HEK293T (cell line): Measurements from ENCODE around the gene MIEF2.

Experiments used
- BHLHE40 ChIP-seq: fragments of 450-650 bp; IDR thresholded peaks from 2 replicates; pipeline ENCODE4 v1.6.1; 2016; ENCODE audit warnings: mild to moderate bottlenecking, moderate library complexity, borderline replicate concordance
- ELF4 ChIP-seq: fragments of 450-650 bp; IDR thresholded peaks from 2 replicates; pipeline ENCODE4 v1.6.1; 2017; ENCODE audit warnings: antibody characterized with exemption
- FOXA1 ChIP-seq: fragments of 450-650 bp; IDR thresholded peaks from 2 replicates; pipeline ENCODE4 v1.6.1; 2016; ENCODE audit warnings: mild to moderate bottlenecking
- FOXM1 ChIP-seq: fragments of 450-650 bp; IDR thresholded peaks from 2 replicates; pipeline ENCODE4 v1.6.1; 2017; ENCODE audit warnings: mild to moderate bottlenecking, borderline replicate concordance
- LEF1 ChIP-seq: fragments of 450-650 bp; IDR thresholded peaks from 2 replicates; pipeline ENCODE4 v1.6.1; 2017; ENCODE audit warnings: mild to moderate bottlenecking, borderline replicate concordance
- NFRKB ChIP-seq: fragments of 450-650 bp; IDR thresholded peaks from 2 replicates; pipeline ENCODE4 v1.6.1; 2016; ENCODE audit warnings: mild to moderate bottlenecking, moderate library complexity
- SP1 ChIP-seq: fragments of 450-650 bp; IDR thresholded peaks from 2 replicates; pipeline ENCODE4 v1.6.1; 2017
- SUZ12 ChIP-seq: fragments of 450-650 bp; IDR thresholded peaks from 2 replicates; pipeline ENCODE4 v1.6.1; 2016; ENCODE audit warnings: mild to moderate bottlenecking
- TF ChIP-seq, protein P1 (sequence below): fragments of 450-650 bp; IDR thresholded peaks from 2 replicates; pipeline ENCODE4 v1.6.1; 2016

DNA sequence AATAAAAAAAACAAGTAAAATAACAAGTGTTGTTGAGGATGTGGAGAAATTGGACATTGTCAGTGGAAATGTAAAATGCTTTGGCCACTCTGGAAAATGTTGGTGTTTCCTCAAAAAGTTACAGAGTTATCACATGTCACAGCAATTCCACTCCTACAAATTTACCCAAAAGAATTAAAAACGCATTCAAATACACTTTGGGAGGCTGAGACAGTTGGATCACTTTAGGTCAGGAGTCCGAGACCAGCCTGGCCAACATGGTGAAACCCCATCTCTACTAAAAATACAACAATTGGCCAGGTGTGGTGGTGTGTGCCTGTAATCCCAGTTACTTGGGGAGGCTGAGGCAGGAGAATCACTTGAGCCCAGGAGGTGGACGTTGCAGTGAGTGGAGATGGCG is 48.7 kb downstream of the MIEF2 start:
- TF ChIP-seq SP1 (no peak), BHLHE40 (no peak), LEF1 (no peak), ELF4 (no peak), FOXA1 (no peak), SUZ12 (no peak), FOXM1 (no peak), NFRKB (no peak)
- TF ChIP-seq, protein P1, sequence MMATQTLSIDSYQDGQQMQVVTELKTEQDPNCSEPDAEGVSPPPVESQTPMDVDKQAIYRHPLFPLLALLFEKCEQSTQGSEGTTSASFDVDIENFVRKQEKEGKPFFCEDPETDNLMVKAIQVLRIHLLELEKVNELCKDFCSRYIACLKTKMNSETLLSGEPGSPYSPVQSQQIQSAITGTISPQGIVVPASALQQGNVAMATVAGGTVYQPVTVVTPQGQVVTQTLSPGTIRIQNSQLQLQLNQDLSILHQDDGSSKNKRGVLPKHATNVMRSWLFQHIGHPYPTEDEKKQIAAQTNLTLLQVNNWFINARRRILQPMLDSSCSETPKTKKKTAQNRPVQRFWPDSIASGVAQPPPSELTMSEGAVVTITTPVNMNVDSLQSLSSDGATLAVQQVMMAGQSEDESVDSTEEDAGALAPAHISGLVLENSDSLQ, result no peak
